ENCODE data around the gene MAB21L3.

MAB21L3 gene

GRCh38 chr1:116118471-116118870 is 7.3 kb downstream of the MAB21L3 start:
- TF ChIP-seq, protein P1, sequence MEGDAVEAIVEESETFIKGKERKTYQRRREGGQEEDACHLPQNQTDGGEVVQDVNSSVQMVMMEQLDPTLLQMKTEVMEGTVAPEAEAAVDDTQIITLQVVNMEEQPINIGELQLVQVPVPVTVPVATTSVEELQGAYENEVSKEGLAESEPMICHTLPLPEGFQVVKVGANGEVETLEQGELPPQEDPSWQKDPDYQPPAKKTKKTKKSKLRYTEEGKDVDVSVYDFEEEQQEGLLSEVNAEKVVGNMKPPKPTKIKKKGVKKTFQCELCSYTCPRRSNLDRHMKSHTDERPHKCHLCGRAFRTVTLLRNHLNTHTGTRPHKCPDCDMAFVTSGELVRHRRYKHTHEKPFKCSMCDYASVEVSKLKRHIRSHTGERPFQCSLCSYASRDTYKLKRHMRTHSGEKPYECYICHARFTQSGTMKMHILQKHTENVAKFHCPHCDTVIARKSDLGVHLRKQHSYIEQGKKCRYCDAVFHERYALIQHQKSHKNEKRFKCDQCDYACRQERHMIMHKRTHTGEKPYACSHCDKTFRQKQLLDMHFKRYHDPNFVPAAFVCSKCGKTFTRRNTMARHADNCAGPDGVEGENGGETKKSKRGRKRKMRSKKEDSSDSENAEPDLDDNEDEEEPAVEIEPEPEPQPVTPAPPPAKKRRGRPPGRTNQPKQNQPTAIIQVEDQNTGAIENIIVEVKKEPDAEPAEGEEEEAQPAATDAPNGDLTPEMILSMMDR (IDR thresholded peaks at IDR 0.05) = no peak
- Histone ChIP-seq H3K4me3 (no peak overlapping the region), H3K27ac (no peak overlapping the region)
- DNase-seq (ENCODE audit: low spot score) = no peak

- TF ChIP-seq, protein P1 (IDR thresholded peaks at IDR 0.05) = no peak
- DNase-seq (ENCODE audit: low spot score) = no peak
- no peak overlapping the region for H3K4me3 ChIP-seq
- H3K27ac ChIP-seq = no peak overlapping the region
These were observed 8.7 kb downstream of the MAB21L3 start for GRCh38 chr1:116119876-116120275.

- H3K4me3 ChIP-seq = no peak overlapping the region
- DNase-seq (ENCODE audit: low spot score) = no peak
These were observed 12.0 kb downstream of the MAB21L3 start for GRCh38 chr1:116122955-116123757.

GRCh38 chr1:116123837-116124533 is 12.8 kb downstream of the MAB21L3 start:
- TF ChIP-seq, protein P1 (IDR thresholded peaks at IDR 0.05) = no peak
- H3K27ac ChIP-seq = no peak overlapping the region
- DNase-seq (ENCODE audit: low spot score) = no peak
- H3K4me3 ChIP-seq = no peak overlapping the region

More at GRCh38 chr1:116122955-116123757, 12.0 kb downstream of the MAB21L3 start:
- TF ChIP-seq, protein P1 (IDR thresholded peaks at IDR 0.05) = no peak
- H3K27ac ChIP-seq = no peak overlapping the region

GRCh38 chr1:116125758-116126157 is 14.6 kb downstream of the MAB21L3 start:
- H3K27ac ChIP-seq = no peak overlapping the region
- TF ChIP-seq, protein P1 (IDR thresholded peaks at IDR 0.05) = no peak
- no peak for DNase-seq (ENCODE audit: low spot score)
- H3K4me3 ChIP-seq = no peak overlapping the region

- Histone ChIP-seq H3K27ac (no peak overlapping the region), H3K4me3 (no peak overlapping the region)
- TF ChIP-seq, protein P1 (IDR thresholded peaks at IDR 0.05) = no peak
- no peak for DNase-seq (ENCODE audit: low spot score)
These were observed 15.1 kb downstream of the MAB21L3 start for GRCh38 chr1:116126281-116126680.
